ENCODE results near the gene DOCK1.

Gene DOCK1

DNA sequence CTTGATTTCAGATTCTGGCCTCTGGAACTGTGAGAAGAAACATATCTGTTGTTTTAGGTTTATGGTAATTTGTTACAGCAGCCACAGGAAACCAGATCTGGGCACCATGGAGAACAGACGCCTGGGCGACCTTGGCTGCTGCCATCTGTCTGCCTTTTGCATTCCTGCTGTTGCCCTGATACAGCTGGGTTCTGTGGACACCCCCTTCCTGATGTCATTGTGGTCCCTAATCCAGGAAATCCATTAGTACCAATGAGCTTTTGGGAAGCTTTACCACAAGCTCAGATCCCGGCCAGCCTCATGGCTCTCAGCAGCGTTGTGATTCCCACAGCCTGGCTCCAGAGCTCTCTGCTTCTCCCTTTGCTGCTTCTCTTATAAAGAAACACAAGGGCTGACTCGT is 469.7 kb downstream of the DOCK1 start:
- TF ChIP-seq, protein P1, sequence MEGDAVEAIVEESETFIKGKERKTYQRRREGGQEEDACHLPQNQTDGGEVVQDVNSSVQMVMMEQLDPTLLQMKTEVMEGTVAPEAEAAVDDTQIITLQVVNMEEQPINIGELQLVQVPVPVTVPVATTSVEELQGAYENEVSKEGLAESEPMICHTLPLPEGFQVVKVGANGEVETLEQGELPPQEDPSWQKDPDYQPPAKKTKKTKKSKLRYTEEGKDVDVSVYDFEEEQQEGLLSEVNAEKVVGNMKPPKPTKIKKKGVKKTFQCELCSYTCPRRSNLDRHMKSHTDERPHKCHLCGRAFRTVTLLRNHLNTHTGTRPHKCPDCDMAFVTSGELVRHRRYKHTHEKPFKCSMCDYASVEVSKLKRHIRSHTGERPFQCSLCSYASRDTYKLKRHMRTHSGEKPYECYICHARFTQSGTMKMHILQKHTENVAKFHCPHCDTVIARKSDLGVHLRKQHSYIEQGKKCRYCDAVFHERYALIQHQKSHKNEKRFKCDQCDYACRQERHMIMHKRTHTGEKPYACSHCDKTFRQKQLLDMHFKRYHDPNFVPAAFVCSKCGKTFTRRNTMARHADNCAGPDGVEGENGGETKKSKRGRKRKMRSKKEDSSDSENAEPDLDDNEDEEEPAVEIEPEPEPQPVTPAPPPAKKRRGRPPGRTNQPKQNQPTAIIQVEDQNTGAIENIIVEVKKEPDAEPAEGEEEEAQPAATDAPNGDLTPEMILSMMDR (IDR thresholded peaks at IDR 0.05; ENCODE audit: borderline replicate concordance, control extremely low read depth, extremely low read depth, insufficient read depth, missing control alignments) = no peak
- DNase-seq (ENCODE audit: low spot score) = no peak
- in situ Hi-C loops (cut with MboI; ENCODE audit: low sequenced_read_pairs, unreplicated experiment) = no loop called here

DNA sequence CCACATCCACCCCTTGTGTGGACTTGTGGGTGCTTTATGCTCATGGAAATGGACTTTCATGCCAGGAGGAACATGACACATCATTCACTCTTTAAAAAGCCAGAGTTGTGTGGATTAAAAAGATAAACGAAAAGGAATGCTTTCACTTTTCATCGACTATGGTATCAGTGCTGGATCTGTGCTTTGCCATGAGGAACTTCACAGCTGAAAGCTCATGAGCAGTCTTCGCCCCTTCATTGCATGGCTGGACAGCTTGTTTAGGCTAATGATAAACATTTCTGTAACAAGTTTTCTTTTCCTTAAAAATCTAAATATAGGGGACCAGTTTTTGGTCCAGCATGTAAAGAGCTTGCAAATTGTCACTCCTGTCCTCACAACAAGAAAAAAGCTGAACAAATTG is 470.2 kb downstream of the DOCK1 start:
- TF ChIP-seq, protein P1 (IDR thresholded peaks at IDR 0.05; ENCODE audit: borderline replicate concordance, control extremely low read depth, extremely low read depth, insufficient read depth, missing control alignments) = no peak
- DNase-seq (ENCODE audit: low spot score) = no peak
- in situ Hi-C loops (cut with MboI; ENCODE audit: low sequenced_read_pairs, unreplicated experiment) = no loop called here

DNA sequence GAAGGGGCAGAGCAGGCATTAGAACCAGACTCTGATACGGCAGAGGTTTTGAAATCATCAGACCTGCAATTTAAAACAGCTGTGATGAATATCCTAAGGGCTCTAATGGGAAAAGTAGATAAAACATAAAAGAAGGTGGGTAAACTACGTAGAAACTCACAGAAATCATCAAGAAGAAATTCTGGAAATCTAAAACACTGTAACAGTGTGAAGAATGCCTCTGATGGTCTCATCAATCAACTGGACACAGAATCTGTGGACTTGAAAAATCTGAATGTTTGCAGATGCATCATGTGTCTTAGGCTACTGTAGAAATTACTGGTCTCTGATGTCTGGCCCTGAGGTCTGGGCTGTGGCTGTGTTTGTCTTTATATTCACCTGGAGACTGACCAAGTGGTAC is 470.8 kb downstream of the DOCK1 start:
- no peak for DNase-seq (ENCODE audit: low spot score)
- in situ Hi-C loops (cut with MboI; ENCODE audit: low sequenced_read_pairs, unreplicated experiment) = no loop called here
- TF ChIP-seq, protein P1 (IDR thresholded peaks at IDR 0.05; ENCODE audit: borderline replicate concordance, control extremely low read depth, extremely low read depth, insufficient read depth, missing control alignments) = no peak

DNA sequence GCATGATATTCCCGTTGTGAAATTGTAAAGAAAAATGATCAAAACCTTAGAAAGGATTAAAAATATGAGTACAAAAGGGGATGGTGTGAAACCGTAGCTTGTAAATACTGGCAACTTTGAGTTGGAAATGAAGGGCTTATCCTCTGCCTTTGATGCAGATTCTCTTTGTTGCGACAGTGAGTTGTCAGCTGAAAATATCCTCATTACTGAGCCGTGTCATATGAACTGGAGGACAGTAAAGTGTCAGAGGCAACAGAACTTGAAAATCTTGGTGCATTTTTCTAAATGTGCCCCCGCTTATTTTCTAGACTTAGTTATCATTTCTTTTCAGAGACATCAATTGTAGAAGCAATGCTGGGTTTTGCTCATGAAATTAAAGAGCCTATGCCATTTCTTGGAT is 473.4 kb downstream of the DOCK1 start:
- in situ Hi-C loops (cut with MboI; ENCODE audit: low sequenced_read_pairs, unreplicated experiment) = no loop called here
- no peak for DNase-seq (ENCODE audit: low spot score)
- TF ChIP-seq, protein P1 (IDR thresholded peaks at IDR 0.05; ENCODE audit: borderline replicate concordance, control extremely low read depth, extremely low read depth, insufficient read depth, missing control alignments) = no peak

GRCh38 chr10:127384532-127384931 is 479.3 kb downstream of the DOCK1 start:
- DNase-seq (ENCODE audit: low spot score) = no peak
- TF ChIP-seq, protein P1 (IDR thresholded peaks at IDR 0.05; ENCODE audit: borderline replicate concordance, control extremely low read depth, extremely low read depth, insufficient read depth, missing control alignments) = no peak
- in situ Hi-C loops (cut with MboI; ENCODE audit: low sequenced_read_pairs, unreplicated experiment) = no loop called here

GRCh38 chr10:127385066-127385465 is 479.8 kb downstream of the DOCK1 start:
- DNase-seq (ENCODE audit: low spot score) = no peak
- TF ChIP-seq, protein P1 (IDR thresholded peaks at IDR 0.05; ENCODE audit: borderline replicate concordance, control extremely low read depth, extremely low read depth, insufficient read depth, missing control alignments) = no peak
- in situ Hi-C loops (cut with MboI; ENCODE audit: low sequenced_read_pairs, unreplicated experiment) = no loop called here
